ENCODE results near the gene FSTL4.
A peak's percentile ranks its signal among the peaks of the same experiment; 100 is the strongest.
"Not testable (repeated sequence)": the region's sequence is repeated elsewhere in the genome, so short reads cannot be mapped to it uniquely, and the experiment has no call there.

Gene FSTL4

GRCh38 chr5:133226186-133226585 is 386.2 kb downstream of the FSTL4 start:
- ATAC-seq: no peak
- peak overlapping the region; percentile 41 for H3K27ac Mint-ChIP-seq
- no peak overlapping the region for H3K4me3 Mint-ChIP-seq
- no peaks in the 10 kb centered on the region for H3K4me1 Mint-ChIP-seq
- no peaks in the 10 kb centered on the region for H3K36me3 Mint-ChIP-seq
- H3K27me3 Mint-ChIP-seq: peaks cover 24% of the 10 kb centered on the region
- no peaks in the 10 kb centered on the region for H3K9me3 Mint-ChIP-seq

GRCh38 chr5:133225671-133226152 is 386.6 kb downstream of the FSTL4 start:
- Mint-ChIP-seq H3K36me3 (no peaks in the 10 kb centered on the region), H3K4me3 (no peak overlapping the region), H3K27ac (peak overlapping the region; percentile 41), H3K27me3 (peaks cover 24% of the 10 kb centered on the region), H3K9me3 (no peaks in the 10 kb centered on the region), H3K4me1 (no peaks in the 10 kb centered on the region)
- ATAC-seq: no peak

DNA sequence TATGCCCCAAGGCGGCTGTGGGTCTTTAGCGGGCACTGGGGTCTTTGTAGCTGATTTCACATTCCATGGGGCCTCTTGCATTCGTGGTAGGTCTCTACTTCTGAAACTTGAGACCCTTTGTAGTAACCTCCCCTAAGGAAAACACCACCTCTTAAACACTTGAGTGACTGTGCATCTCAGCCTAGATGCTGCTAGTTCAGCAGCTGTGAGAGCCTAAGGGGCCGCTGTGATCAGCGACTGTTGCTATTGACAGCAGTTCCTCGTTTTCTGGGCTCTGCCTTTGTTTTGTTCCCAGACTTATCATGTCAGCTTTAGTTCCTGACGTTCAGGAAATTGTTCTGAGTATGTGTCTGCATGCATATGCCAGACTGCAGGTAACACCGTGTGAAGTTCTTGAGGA is 389.4 kb downstream of the FSTL4 start:
- Mint-ChIP-seq H3K36me3 (no peaks in the 10 kb centered on the region), H3K9me3 (no peaks in the 10 kb centered on the region), H3K27ac (no peak overlapping the region), H3K4me1 (no peaks in the 10 kb centered on the region), H3K27me3 (peaks cover 24% of the 10 kb centered on the region), H3K4me3 (no peak overlapping the region)
- ATAC-seq: no peak

- H3K4me1 Mint-ChIP-seq: no peaks in the 10 kb centered on the region
- H3K27ac Mint-ChIP-seq: no peak overlapping the region
- no peak overlapping the region for H3K4me3 Mint-ChIP-seq
- no peak for ATAC-seq
- H3K36me3 Mint-ChIP-seq: no peaks in the 10 kb centered on the region
- H3K9me3 Mint-ChIP-seq: no peaks in the 10 kb centered on the region
- peaks cover 22% of the 10 kb centered on the region for H3K27me3 Mint-ChIP-seq
Observed at GRCh38 chr5:133222521-133222920, 389.8 kb downstream of the FSTL4 start.

- Mint-ChIP-seq H3K9me3 (no peaks in the 10 kb centered on the region), H3K4me3 (no peak overlapping the region), H3K27ac (no peak overlapping the region), H3K4me1 (no peaks in the 10 kb centered on the region), H3K27me3 (peaks cover 17% of the 10 kb centered on the region), H3K36me3 (no peaks in the 10 kb centered on the region)
- ATAC-seq: no peak
Observed at GRCh38 chr5:133222040-133222439, 390.3 kb downstream of the FSTL4 start.

DNA sequence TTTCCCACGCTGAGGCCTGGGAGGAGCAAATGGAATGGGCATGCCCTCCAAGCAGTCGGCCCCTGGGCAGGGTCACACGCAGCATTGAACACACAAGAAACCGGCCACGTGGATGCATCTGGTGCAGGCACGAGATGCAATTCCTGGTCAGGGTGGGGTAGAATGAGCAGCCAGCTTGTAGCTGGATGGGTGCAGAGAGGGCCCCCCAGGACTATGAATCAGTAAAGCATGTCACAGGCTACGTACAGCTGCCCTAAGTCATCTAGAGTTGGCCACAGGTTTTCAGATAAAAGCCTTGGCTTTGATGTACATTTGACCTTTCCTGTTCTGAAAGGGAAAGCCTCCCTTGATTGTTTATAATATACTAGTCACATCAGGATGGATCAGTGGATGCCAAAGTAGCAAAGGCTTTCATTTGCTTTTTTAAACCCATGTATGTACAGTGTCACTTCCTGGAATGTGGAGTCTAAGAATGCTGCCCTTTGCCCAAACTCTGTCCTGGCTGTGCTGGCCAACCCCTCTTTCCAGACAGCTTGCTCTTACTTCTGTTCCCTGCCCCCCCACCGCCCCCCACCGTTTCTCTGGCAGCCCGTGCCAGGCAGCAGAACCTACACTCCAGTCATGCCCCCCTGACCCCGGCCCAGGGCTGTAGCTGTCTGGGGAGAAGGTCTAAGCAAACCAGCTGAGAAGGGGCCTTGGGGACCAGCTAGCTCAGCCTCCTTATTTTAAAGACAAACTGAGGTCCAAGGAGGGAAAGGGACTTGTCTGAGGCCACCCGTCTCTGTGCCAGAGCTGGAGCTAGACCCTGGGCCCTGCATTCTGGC is 391.3 kb downstream of the FSTL4 start:
- Mint-ChIP-seq H3K4me1 (no peaks in the 10 kb centered on the region), H3K9me3 (no peaks in the 10 kb centered on the region), H3K27ac (no peak overlapping the region), H3K27me3 (peaks cover 15% of the 10 kb centered on the region), H3K36me3 (no peaks in the 10 kb centered on the region), H3K4me3 (no peak overlapping the region)
- no peak for ATAC-seq

DNA sequence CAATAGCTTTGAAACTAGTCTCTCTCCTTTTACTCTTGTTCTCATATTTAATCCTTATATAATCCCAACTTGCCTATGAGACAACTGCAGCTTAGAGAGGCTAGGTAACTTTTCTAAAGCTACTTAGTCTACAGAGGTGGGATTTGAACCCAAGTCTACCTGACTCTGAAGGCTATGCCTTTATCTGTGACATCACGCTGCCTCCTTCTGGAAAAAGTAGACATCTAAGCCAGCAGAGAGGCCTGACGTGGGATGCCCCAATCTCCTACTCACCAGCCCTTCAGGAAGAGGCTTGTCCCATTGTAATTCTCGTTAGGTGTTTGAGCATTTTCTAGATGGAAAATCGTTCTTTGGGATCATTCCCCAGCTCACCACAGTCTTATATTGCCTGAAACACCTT is 393.0 kb downstream of the FSTL4 start:
- Mint-ChIP-seq H3K36me3 (no peaks in the 10 kb centered on the region), H3K9me3 (no peaks in the 10 kb centered on the region), H3K4me1 (no peaks in the 10 kb centered on the region), H3K27me3 (peaks cover 15% of the 10 kb centered on the region), H3K4me3 (no peak overlapping the region), H3K27ac (no peak overlapping the region)
- no peak for ATAC-seq

- H3K27me3 Mint-ChIP-seq, H3K36me3 Mint-ChIP-seq, H3K4me1 Mint-ChIP-seq, H3K4me3 Mint-ChIP-seq, H3K27ac Mint-ChIP-seq, H3K9me3 Mint-ChIP-seq, ATAC-seq: not testable (repeated sequence)
Observed at GRCh38 chr5:133216138-133216537, 396.2 kb downstream of the FSTL4 start.

GRCh38 chr5:133214153-133214820 is 398.1 kb downstream of the FSTL4 start:
- Mint-ChIP-seq H3K27ac (no peak overlapping the region), H3K36me3 (no peaks in the 10 kb centered on the region), H3K9me3 (no peaks in the 10 kb centered on the region), H3K27me3 (no peaks in the 10 kb centered on the region), H3K4me1 (no peaks in the 10 kb centered on the region), H3K4me3 (no peak overlapping the region)
- no peak for ATAC-seq

- Mint-ChIP-seq H3K9me3 (peaks cover 2% of the 10 kb centered on the region), H3K4me1 (peaks cover 12% of the 10 kb centered on the region), H3K27me3 (peaks cover 16% of the 10 kb centered on the region), H3K4me3 (no peak overlapping the region), H3K36me3 (peaks cover 10% of the 10 kb centered on the region), H3K27ac (no peak overlapping the region)
- ATAC-seq: no peak
Observed at GRCh38 chr5:133205649-133206048, 406.7 kb downstream of the FSTL4 start.

DNA sequence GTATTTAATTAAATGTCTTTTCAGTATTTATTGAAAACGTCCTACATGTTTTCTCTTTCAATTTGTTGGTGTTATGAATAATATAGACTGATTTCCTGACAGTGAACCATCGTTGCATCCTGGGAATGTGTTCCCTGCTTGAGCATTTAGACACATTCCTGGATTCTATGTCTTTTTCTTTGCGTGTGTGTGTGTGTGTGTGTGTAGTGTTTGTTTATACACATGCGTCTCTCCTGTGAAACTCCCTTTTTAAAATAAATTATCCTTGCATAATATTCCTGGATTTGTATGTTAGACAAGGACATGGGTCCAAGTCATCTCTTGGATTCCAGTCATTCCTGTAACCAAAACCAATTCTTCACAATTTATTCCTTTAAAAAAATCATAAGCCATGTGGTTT is 407.1 kb downstream of the FSTL4 start:
- no peak for ATAC-seq
- Mint-ChIP-seq H3K4me3 (no peak overlapping the region), H3K27me3 (peaks cover 20% of the 10 kb centered on the region)

GRCh38 chr5:133203317-133204305 is 408.7 kb downstream of the FSTL4 start:
- peaks cover 29% of the 10 kb centered on the region for H3K27me3 Mint-ChIP-seq
- peaks cover 12% of the 10 kb centered on the region for H3K4me1 Mint-ChIP-seq
- peak overlapping the region; percentile 83 for H3K27ac Mint-ChIP-seq
- H3K9me3 Mint-ChIP-seq: peaks cover 2% of the 10 kb centered on the region
- peak; percentile 83 for ATAC-seq
- peaks cover 10% of the 10 kb centered on the region for H3K36me3 Mint-ChIP-seq
- H3K4me3 Mint-ChIP-seq: no peak overlapping the region

More for the DNA sequence above, 407.1 kb downstream of the FSTL4 start:
- Mint-ChIP-seq H3K27ac (no peak overlapping the region), H3K36me3 (peaks cover 10% of the 10 kb centered on the region), H3K4me1 (peaks cover 12% of the 10 kb centered on the region), H3K9me3 (peaks cover 2% of the 10 kb centered on the region)

GRCh38 chr5:133202066-133202665 is 410.2 kb downstream of the FSTL4 start:
- Mint-ChIP-seq H3K27ac (peak overlapping the region; percentile 83), H3K27me3 (peaks cover 40% of the 10 kb centered on the region), H3K4me1 (peaks cover 12% of the 10 kb centered on the region), H3K36me3 (peaks cover 10% of the 10 kb centered on the region), H3K9me3 (peaks cover 2% of the 10 kb centered on the region), H3K4me3 (no peak overlapping the region)
- ATAC-seq: no peak

DNA sequence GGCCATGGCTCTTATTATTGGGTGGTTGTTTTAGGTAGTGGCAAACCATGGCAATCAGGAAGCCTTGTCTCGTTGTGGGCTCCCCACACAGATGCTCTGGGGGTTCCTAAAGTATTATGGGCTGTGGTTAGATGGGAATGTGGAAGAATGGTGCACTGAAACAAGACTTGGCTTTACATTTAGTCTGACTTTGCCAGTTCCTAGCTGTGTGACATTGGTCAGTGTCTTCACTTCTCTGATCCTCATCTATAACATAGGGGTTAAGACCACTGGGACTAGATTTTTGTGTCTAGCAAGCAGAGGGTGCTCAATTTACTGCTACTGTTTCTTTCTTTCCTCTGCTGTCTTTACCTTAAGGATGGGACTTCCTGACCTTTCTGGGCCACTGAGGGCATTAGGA is 411.0 kb downstream of the FSTL4 start:
- peaks cover 2% of the 10 kb centered on the region for H3K9me3 Mint-ChIP-seq

More for the DNA sequence above, 411.0 kb downstream of the FSTL4 start:
- ATAC-seq: no peak
- H3K27ac Mint-ChIP-seq: no peak overlapping the region
- peaks cover 46% of the 10 kb centered on the region for H3K27me3 Mint-ChIP-seq
- H3K36me3 Mint-ChIP-seq: peaks cover 10% of the 10 kb centered on the region
- peaks cover 12% of the 10 kb centered on the region for H3K4me1 Mint-ChIP-seq
- H3K4me3 Mint-ChIP-seq: no peak overlapping the region

All from stimulated activated memory B cell treated with anti-CD40 and anti-IgM and Interleukin-4, amounts not matched to agents 10 μg/mL and 1 μg/mL and 100 μg/mL, for 72 hours (primary cell).